Lower lobe of right lung (tissue), 2 donors: Measurements from ENCODE around the gene DUS2. TPM values are rescaled to one million over a fixed set of nuclear protein-coding genes. Genes with fewer than 3 reads are reported as not detected.
A peak's percentile ranks its signal among the peaks of the same experiment; 100 is the strongest.
"Not testable (repeated sequence)": the region's sequence is repeated elsewhere in the genome, so short reads cannot be mapped to it uniquely, and the experiment has no call there.

Experiments
- ATAC-seq, 2 donors: fragments of 200-7000 bp; cut with Tn5 transposase; one replicate each; pipeline ENCODE4 v1.9.1; 2020 to 2022; ENCODE audit warnings: mild to moderate bottlenecking in 2 of 2, moderate library complexity in 2 of 2
- DNase-seq: peaks from one replicate; pipeline ENCODE4 v3.0.0-alpha.2; 2020
- H3K27ac ChIP-seq: fragments of 200-600 bp; one replicate; pipeline ENCODE4 v1.8.0; 2022
- H3K27me3 ChIP-seq: fragments of 200-600 bp; one replicate; pipeline ENCODE4 v1.8.0; 2022; ENCODE audit warnings: low read depth
- H3K36me3 ChIP-seq: fragments of 200-600 bp; one replicate; pipeline ENCODE4 v1.8.0; 2022; ENCODE audit warnings: mild to moderate bottlenecking
- H3K4me1 ChIP-seq: fragments of 200-600 bp; one replicate; pipeline ENCODE4 v1.8.0; 2022
- H3K4me3 ChIP-seq: fragments of 200-600 bp; one replicate; pipeline ENCODE4 v1.8.0; 2022; ENCODE audit warnings: mild to moderate bottlenecking
- H3K9me3 ChIP-seq: fragments of 200-600 bp; one replicate; pipeline ENCODE4 v1.8.0; 2022
- intact Hi-C: fragments of 100-400 bp; cut with DNase I; formaldehyde crosslinking; loops from one replicate; pipeline ENCODE4 v1.11.0; 2022
- total RNA-seq: library from RNA; stranded (reverse); fragmentation: NEBNext Ultra II Directional; extraction: Animal tissue kit (Norgen Biotek cat#: 25700); gene quantifications from one replicate; pipeline ENCODE4 v1.2.1, GENCODE V29; 2021
- TF ChIP-seq, protein P1 (sequence below): fragments of 200-600 bp; IDR thresholded peaks from one replicate; pipeline ENCODE4 v1.8.0; 2022; ENCODE audit warnings: antibody characterized with exemption, mild to moderate bottlenecking
- donor health status: DM: no; HTN: yes; CAD: no; lungs with severe emphysema.

Gene DUS2
- total RNA-seq, 1 donor from 2014 or later, result 15.1 TPM

- intact Hi-C loops, result no loop called here
- peaks cover 33% of the 10 kb centered on the region for H3K4me1 ChIP-seq
- DNase-seq (no peak), ATAC-seq (peak in 1 of 2 donors; percentile 13)
- TF ChIP-seq, protein P1, sequence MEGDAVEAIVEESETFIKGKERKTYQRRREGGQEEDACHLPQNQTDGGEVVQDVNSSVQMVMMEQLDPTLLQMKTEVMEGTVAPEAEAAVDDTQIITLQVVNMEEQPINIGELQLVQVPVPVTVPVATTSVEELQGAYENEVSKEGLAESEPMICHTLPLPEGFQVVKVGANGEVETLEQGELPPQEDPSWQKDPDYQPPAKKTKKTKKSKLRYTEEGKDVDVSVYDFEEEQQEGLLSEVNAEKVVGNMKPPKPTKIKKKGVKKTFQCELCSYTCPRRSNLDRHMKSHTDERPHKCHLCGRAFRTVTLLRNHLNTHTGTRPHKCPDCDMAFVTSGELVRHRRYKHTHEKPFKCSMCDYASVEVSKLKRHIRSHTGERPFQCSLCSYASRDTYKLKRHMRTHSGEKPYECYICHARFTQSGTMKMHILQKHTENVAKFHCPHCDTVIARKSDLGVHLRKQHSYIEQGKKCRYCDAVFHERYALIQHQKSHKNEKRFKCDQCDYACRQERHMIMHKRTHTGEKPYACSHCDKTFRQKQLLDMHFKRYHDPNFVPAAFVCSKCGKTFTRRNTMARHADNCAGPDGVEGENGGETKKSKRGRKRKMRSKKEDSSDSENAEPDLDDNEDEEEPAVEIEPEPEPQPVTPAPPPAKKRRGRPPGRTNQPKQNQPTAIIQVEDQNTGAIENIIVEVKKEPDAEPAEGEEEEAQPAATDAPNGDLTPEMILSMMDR, result no peak
- no peak overlapping the region for H3K4me3 ChIP-seq
- H3K27ac ChIP-seq, result peak overlapping the region; percentile 86
- no peaks in the 10 kb centered on the region for H3K27me3 ChIP-seq
- no peaks in the 10 kb centered on the region for H3K9me3 ChIP-seq
- no peaks in the 10 kb centered on the region for H3K36me3 ChIP-seq
Measured at GRCh38 chr16:68005211-68005610, 17.9 kb upstream of the DUS2 start.

DNA sequence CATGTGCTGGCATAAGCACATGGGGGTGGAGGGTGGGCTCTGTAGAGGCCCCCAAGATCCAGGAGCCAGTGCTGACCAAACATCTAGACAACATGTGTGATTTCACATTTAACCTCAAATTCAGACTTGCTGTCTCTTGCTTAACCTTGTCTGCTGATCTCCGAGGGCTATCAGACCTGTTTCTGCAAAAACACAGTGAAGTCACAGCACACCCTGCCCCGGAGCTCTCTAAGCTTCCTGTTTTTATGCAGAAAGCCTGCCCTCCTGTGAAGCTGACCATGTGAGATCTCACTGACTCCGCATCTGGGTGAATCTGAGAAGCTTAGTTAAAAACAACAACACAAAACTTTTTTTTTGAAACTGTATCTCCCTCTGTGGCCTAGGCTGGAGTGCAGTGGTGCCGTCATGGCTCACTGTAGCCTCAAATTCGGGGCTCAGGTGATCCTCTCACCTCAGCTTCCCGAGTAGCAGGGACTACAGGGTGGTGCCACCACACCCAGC, 17.2 kb upstream of the DUS2 start:
- ATAC-seq (peak; percentile 91 to 92), DNase-seq (peak; percentile 77)
- no peaks in the 10 kb centered on the region for H3K27me3 ChIP-seq
- H3K9me3 ChIP-seq, result no peaks in the 10 kb centered on the region
- H3K4me3 ChIP-seq, result no peak overlapping the region
- intact Hi-C loops, result no loop called here
- H3K4me1 ChIP-seq, result peaks cover 27% of the 10 kb centered on the region
- TF ChIP-seq, protein P1, result no peak
- H3K27ac ChIP-seq, result peak overlapping the region; percentile 86
- H3K36me3 ChIP-seq, result no peaks in the 10 kb centered on the region

DNA sequence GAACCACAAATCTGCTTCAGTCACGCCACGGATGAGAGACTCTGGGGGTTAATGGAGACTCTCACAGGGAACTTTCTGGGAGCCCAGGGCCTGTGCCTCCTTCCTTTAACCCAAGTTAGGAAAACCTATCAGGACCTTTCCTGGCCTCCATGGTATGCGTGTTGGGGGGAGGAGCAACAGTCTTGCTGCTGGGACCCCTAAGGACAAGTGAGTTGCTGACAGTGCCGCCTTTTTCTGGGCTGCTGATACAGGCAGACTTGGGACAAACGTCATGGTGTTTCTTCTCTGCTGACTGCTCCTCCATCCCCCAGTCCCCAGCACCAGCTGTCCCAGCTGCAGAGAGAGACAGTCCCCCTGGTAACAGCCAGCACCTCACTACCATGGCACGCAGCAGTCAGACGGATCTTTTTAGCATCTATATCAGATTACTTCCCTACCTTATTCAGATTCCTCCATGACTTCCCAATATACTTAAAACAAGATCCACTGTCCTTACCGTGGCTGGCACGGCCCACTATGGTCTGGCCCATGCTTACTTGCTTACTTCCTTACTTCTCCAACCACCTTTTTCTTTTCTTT, 13.8 kb upstream of the DUS2 start:
- TF ChIP-seq, protein P1, result no peak
- H3K27ac ChIP-seq, result no peak overlapping the region
- intact Hi-C loops, result no loop called here
- no peak for DNase-seq
- no peak for ATAC-seq
- H3K4me1 ChIP-seq, result peaks cover 29% of the 10 kb centered on the region
- H3K27me3 ChIP-seq, result no peaks in the 10 kb centered on the region
- H3K36me3 ChIP-seq, result no peaks in the 10 kb centered on the region
- H3K4me3 ChIP-seq, result no peak overlapping the region
- no peaks in the 10 kb centered on the region for H3K9me3 ChIP-seq

DNA sequence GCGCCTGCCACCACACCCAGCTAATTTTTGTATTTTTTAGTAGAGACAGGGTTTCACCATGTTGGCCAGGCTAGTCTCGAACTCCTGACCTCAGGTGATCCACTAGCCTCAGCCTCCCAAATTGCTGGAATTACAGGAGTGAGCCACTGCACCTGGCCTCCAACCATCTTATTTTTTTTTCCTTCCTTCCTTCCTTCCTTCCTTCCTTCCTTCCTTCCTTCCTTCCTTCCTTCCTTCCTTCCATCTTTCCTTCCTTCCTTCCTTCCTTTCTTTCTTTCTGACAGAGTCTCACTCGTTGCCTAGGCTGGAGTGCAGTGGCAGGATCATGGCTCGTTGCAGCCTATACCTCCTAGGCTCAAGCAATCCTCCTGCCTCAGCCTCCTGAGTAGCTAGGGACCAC, 13.2 kb upstream of the DUS2 start:
- H3K27me3 ChIP-seq, ATAC-seq, intact Hi-C loops: not testable (repeated sequence)

GRCh38 chr16:68013440-68013839, 9.6 kb upstream of the DUS2 start:
- ATAC-seq (peak in 1 of 2 donors; percentile 21), DNase-seq (no peak)
- peaks cover 9% of the 10 kb centered on the region for H3K4me1 ChIP-seq
- H3K27me3 ChIP-seq, result no peaks in the 10 kb centered on the region
- no peak overlapping the region for H3K4me3 ChIP-seq
- H3K9me3 ChIP-seq, result no peaks in the 10 kb centered on the region
- no peaks in the 10 kb centered on the region for H3K36me3 ChIP-seq
- no peak overlapping the region for H3K27ac ChIP-seq
- intact Hi-C loops, result no loop called here
- TF ChIP-seq, protein P1, result no peak

More for the DNA sequence above, 13.2 kb upstream of the DUS2 start:
- DNase-seq, H3K9me3 ChIP-seq, H3K27ac ChIP-seq, H3K4me3 ChIP-seq, H3K36me3 ChIP-seq: not testable (repeated sequence)
- peaks cover 28% of the 10 kb centered on the region for H3K4me1 ChIP-seq

GRCh38 chr16:68015681-68016080, 7.4 kb upstream of the DUS2 start, which contains the start of gene DPEP2NB:
Gene DPEP2NB, minus strand, starts transcription at chr16:68015911. Its CDS starts 141 bp downstream, at chr16:68015770.
- intact Hi-C loops, result no loop called here
- no peak for DNase-seq
- Histone ChIP-seq H3K9me3 (no peaks in the 10 kb centered on the region), H3K27me3 (no peaks in the 10 kb centered on the region), H3K4me1 (peaks cover 9% of the 10 kb centered on the region), H3K36me3 (no peaks in the 10 kb centered on the region), H3K27ac (no peak within 1 kb of the TSS), H3K4me3 (no peak within 1 kb of the TSS)
- no peak for ATAC-seq
- TF ChIP-seq, protein P1, result no peak
